ENCODE data around the gene SRSF1.

Gene SRSF1, protein sequence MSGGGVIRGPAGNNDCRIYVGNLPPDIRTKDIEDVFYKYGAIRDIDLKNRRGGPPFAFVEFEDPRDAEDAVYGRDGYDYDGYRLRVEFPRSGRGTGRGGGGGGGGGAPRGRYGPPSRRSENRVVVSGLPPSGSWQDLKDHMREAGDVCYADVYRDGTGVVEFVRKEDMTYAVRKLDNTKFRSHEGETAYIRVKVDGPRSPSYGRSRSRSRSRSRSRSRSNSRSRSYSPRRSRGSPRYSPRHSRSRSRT

DNA sequence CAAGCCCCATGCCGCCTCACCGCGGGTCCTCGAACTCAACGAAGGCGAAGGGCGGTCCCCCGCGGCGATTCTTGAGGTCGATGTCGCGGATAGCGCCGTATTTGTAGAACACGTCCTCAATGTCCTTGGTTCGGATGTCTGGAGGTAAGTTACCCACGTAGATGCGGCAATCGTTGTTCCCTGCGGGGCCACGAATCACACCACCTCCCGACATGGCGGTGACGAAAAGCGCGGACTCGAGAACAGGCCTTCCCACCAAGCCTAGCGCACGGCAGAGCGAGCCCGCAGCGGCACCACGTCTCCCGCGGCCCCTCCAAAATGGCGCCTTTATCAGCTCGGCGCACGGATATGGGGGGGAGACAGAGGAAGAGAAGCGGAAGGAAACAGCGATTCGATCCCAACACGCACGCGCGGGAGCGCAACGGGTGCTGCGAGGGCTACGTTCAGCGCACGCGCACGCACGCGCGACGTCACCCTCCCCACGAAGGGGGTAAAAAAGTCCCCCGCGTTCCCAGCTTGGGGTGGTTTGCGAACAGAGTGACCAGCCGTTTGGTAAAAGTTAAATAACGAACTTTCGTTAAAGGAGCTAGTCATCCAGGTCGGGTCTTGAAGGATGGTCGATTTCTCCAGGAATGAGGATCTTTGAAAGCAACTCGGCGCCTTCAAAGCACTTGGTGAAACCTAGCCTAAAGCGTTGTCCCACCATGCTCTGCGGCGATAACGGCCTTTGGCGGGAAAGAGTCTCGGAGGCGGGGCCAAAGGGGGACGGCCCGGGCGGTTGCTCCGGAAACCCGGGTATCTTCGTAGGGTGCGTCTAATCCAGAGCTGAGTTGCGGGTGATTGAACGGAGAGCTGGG lies at the start of gene SRSF1:
SRSF1 (minus strand) TSS at position 323 of the 857 bp plus-strand sequence; CDS start at position 214, 109 bp downstream.
- peak within 1 kb of the TSS; percentile 100 for H3K4me3 Mint-ChIP-seq
- DNase-seq, result peak; percentile 95
- TF ChIP-seq, protein P1, sequence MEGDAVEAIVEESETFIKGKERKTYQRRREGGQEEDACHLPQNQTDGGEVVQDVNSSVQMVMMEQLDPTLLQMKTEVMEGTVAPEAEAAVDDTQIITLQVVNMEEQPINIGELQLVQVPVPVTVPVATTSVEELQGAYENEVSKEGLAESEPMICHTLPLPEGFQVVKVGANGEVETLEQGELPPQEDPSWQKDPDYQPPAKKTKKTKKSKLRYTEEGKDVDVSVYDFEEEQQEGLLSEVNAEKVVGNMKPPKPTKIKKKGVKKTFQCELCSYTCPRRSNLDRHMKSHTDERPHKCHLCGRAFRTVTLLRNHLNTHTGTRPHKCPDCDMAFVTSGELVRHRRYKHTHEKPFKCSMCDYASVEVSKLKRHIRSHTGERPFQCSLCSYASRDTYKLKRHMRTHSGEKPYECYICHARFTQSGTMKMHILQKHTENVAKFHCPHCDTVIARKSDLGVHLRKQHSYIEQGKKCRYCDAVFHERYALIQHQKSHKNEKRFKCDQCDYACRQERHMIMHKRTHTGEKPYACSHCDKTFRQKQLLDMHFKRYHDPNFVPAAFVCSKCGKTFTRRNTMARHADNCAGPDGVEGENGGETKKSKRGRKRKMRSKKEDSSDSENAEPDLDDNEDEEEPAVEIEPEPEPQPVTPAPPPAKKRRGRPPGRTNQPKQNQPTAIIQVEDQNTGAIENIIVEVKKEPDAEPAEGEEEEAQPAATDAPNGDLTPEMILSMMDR (IDR thresholded peaks at IDR 0.05), result no peak
- H3K4me1 Mint-ChIP-seq, result peaks cover 54% of the 10 kb centered on the region
- peaks cover 3% of the 10 kb centered on the region for H3K27me3 Mint-ChIP-seq (ENCODE audit: low read depth, poor library complexity)
- peak within 1 kb of the TSS; percentile 99 for H3K27ac Mint-ChIP-seq
- peaks cover 67% of the 10 kb centered on the region for H3K36me3 Mint-ChIP-seq (ENCODE audit: low read depth)
- peaks cover 19% of the 10 kb centered on the region for H3K9me3 Mint-ChIP-seq

DNA sequence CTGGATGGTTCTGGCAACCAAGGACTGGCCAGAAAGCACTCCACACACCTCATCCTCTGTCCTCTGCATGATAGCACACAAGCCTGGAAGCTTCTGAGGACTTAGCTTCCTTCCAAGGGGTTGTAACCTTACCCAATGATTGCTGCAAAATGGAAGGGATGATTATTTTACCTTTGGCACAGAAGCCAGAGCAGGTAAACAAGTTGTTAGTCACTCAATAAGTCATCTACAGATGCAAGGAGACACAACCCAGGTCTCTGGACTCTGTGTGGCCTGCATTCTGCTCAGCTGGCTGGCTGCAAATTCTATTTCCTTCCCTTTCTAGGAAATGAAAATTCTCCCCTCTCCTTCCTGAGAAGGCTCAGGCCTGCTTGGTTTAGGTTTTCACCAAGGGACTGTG lies 49.4 kb upstream of the SRSF1 start:
- no peaks in the 10 kb centered on the region for H3K36me3 Mint-ChIP-seq (ENCODE audit: low read depth)
- peaks cover 23% of the 10 kb centered on the region for H3K27me3 Mint-ChIP-seq (ENCODE audit: low read depth, poor library complexity)
- H3K4me3 Mint-ChIP-seq, result no peak overlapping the region
- TF ChIP-seq, protein P1 (IDR thresholded peaks at IDR 0.05), result no peak
- H3K4me1 Mint-ChIP-seq, result peaks cover 25% of the 10 kb centered on the region
- DNase-seq, result no peak
- no peaks in the 10 kb centered on the region for H3K9me3 Mint-ChIP-seq
- H3K27ac Mint-ChIP-seq, result no peak overlapping the region

DNA sequence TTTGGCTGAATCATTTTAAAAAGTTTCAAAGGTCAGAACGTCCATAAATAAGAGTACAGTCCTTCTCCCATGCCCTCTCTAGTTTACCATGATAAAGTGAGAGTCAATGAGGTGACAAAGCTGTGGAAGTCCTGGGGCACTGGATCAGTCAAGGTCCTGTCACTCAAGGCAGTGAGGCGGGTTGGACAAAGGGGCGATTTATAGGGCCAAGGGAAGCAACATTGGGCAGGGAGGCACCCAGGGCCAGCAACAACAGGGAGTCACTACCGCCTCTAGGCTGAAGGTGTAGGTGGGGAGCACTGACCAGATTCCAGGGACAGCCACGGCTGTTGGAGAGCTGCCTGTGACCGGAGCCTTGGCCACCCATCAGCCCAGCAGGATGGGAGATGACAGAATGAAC lies 47.6 kb upstream of the SRSF1 start:
- TF ChIP-seq, protein P1 (IDR thresholded peaks at IDR 0.05), result no peak
- DNase-seq, result no peak
- no peak overlapping the region for H3K27ac Mint-ChIP-seq
- H3K4me1 Mint-ChIP-seq, result peaks cover 11% of the 10 kb centered on the region
- H3K36me3 Mint-ChIP-seq (ENCODE audit: low read depth), result no peaks in the 10 kb centered on the region
- H3K4me3 Mint-ChIP-seq, result no peak overlapping the region
- no peaks in the 10 kb centered on the region for H3K9me3 Mint-ChIP-seq
- peaks cover 16% of the 10 kb centered on the region for H3K27me3 Mint-ChIP-seq (ENCODE audit: low read depth, poor library complexity)

DNA sequence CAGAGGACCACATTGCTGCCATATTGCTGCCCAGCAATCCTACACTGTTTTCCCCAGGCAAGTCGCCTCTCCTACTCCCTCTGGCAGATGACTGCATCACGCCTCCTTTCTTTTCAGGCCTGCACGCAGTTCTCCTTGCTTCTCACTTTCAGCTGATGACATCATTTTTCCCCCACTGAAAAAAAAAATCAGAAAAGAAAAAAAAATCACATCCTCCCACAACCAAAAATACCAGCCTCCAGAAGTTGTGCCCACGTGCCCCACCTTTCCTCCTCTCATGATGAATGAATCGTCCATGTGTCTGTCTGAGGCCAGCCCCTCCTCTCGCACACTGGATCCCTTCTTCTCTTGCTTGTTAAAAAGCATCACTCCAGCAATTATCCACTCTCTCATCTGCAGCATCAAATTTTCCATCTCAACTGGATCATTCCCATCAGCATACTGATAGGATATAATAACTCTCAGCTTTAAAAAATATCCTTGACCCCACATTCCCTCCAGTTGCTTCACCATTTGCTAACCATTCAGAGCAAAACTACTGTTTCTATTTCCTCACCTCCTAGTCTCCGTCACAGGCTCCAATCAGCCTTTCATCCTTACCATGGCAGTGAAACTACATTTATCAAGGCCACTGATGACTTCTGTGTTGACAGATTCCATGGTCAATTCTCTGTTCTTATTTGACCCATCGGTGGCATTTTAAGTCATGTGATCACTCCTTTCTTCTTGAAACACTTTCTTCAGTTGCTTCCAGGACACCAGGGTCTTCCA lies 46.1 kb upstream of the SRSF1 start:
- Mint-ChIP-seq H3K36me3 (ENCODE audit: low read depth) (no peaks in the 10 kb centered on the region), H3K9me3 (no peaks in the 10 kb centered on the region), H3K27me3 (ENCODE audit: low read depth, poor library complexity) (peaks cover 16% of the 10 kb centered on the region), H3K4me1 (peaks cover 6% of the 10 kb centered on the region), H3K4me3 (no peak overlapping the region), H3K27ac (no peak overlapping the region)
- TF ChIP-seq, protein P1 (IDR thresholded peaks at IDR 0.05), result no peak
- DNase-seq, result no peak

DNA sequence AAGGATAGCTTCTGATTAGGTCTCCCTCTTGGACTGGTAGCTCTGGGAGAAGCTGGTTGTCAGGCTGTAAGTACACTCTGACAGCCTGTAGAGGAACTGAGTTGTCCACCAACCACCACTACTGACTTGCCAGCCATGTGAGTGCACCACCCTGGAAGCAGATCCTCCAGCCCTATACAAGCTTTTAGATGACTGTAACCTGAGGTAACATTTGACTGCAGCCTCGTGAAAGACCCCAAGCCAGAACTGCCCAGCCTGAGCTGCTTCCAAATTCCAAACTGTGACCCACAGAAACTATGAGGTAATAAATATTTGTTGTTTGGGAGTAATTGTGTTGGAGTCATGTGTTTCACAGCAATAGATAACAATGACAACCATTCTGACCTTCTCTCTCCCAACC lies 45.4 kb upstream of the SRSF1 start:
- H3K4me1 Mint-ChIP-seq, result peaks cover 12% of the 10 kb centered on the region
- DNase-seq, result no peak
- H3K27me3 Mint-ChIP-seq (ENCODE audit: low read depth, poor library complexity), result peaks cover 12% of the 10 kb centered on the region
- no peaks in the 10 kb centered on the region for H3K36me3 Mint-ChIP-seq (ENCODE audit: low read depth)
- H3K4me3 Mint-ChIP-seq, result no peak overlapping the region
- TF ChIP-seq, protein P1 (IDR thresholded peaks at IDR 0.05), result no peak
- no peaks in the 10 kb centered on the region for H3K9me3 Mint-ChIP-seq
- H3K27ac Mint-ChIP-seq, result no peak overlapping the region
